CD4-positive, alpha-beta T cell treated with Interleukin-12 subunit alpha and Interleukin-12 subunit beta, for 1 hour (primary cell): ENCODE data around the gene SLC5A10.

Source experiments
- DNase-seq: peaks from one replicate; pipeline ENCODE4 v3.0.0-alpha.2; 2020

SLC5A10 gene

DNA sequence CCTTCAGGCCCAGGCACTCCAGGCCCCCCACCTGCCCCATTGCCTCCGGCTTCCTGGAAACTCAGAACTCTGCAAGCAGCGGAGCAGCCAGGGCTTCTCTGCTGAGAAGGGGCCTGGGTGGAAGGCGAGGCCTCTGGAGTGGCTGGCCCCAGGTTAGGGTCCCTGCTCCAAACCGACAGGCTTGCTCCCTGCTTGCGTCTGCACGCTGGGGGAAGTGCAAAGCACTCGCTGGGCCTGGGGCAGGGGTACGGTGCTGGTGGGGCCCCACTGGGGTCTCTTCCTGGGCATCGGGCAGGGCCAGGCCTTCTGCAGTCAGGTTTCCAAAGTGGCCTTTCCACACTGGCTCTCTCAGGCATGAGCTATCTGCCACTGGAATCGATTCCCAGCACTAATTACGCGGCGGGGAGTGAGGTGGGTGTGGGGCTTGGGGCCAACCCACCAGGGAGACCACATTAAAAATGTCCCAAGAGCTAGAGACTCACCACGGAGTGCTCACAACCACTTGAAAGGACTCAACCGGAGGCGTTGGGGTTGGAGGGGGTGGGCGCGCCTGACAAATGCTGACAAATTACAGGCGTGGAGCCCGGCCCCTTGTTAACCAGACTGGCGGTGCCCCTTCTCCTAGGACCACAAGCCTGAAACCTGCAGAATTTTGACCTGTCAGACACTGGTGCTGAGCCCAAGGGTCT lies 34.7 kb downstream of the SLC5A10 start:
- no peak for DNase-seq

DNA sequence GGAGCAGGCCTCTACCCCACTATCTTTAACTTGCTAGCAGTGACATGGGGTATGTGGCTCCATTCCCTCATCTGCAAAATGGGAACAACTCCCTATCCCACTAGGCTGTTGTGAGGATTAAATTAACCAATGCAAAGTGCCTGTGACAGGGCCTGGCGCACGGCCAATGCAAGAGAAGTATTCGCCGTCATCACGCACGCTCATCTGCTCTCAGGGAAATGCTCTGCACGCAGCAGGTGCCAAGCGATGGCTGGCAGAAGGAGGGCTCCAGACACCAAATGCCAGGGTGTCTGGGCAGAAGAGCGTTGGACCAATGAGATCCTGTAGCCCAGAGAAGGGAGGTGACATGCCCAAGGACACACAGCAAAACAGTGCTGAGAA lies 35.3 kb downstream of the SLC5A10 start:
- no peak for DNase-seq

GRCh38 chr17:18987862-18988545 lies 36.0 kb downstream of the SLC5A10 start:
- DNase-seq, result no peak

DNA sequence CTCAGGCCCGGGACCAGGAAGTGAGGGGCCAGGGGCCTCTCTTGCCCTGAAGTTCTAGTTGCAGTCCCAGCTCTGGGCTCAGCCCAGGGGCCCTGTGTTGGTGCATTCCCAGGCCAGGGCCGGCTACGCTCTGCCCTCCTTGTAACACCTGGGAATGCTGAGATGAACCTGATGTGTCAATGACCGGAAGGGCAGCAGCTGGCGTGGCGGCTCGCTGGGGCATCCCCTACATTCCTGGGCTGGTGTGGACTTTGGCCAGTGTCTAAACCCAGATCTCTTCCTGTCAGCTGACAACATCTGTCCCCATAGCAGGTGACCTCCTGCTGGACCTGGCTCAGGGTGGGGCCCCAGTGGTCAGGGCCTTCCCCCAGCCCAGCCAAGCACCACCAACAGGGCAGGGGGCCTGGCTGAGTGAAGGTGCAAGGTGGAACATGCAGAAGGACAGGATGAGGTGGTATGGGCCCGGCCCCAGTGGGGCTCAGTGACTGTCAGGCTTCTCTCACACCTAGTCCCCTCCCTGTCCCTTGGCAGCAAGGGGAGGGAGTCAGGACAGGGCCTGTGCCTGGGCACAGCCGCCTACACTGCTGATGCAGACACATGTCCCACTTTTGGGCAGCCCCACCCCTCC lies 36.7 kb downstream of the SLC5A10 start:
- DNase-seq, result no peak

GRCh38 chr17:18990331-18990730 lies 38.4 kb downstream of the SLC5A10 start:
- DNase-seq, result no peak

- DNase-seq, result no peak
Observed at GRCh38 chr17:18991531-18992315, 39.8 kb downstream of the SLC5A10 start.

DNA sequence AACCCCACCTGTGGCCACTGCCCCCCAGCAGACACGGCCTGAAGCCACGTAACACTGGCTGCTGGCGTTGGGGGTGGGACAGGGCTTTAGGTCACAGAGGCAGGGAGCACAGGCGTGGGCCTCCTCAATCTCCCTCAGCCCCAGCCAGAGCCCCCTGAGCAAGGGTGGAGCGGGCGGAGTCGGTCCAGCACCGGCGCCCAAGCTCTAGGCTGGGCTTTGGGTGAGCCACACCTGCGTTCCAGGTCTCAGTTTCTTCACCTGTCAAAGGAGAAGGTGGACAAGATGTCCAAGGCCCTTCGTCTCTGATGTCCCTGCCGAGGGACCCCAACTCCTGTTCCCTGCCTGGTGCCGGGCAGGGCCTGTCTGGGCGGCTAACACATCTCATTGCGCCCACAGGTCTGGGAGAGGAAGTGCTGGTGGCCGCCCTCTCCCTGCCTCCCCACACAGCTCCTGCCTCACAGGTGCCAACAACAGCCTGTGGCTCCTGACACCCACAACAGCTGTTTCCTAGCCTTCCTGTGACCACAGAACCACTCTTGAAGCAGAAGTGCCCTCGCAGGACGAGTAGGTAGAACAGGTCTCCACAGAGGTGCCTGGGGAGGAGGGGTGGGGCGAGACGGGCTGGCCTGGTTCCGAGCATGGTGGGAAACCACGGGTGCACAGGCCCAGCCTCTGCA lies 40.6 kb downstream of the SLC5A10 start:
- DNase-seq, result peak; percentile 56

DNA sequence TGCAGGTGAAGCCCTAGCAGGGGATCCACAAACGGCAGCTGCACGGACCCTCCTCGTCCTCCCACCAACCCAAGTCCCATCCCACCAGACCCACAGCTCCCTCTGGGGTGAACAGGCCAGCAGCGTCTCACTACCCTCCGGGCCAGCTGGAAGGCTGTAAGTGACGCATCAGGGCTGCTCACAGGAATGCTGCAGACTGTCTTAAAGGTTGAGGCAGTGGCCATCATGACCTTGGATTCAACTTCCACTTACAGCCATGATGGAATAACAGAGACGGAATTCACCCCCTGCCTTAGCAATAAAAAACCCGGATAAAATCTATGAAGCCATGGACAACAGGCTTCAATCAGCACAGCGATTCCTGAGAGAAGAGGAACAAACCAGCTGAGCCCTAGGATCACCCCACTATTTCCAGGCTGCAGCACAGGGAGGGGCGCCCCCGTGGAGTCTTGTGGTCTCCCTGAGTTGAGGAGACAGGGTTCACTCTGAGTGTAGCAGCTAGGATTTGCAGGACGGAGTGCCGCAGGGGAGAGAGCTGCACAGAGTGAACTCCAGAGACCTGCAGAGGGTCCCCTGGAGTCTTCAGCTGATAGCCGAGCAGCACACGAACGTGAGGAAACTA lies 42.1 kb downstream of the SLC5A10 start:
- DNase-seq, result no peak

GRCh38 chr17:18994631-18995030 lies 42.7 kb downstream of the SLC5A10 start:
- no peak for DNase-seq

GRCh38 chr17:18995220-18995619 lies 43.3 kb downstream of the SLC5A10 start:
- DNase-seq, result no peak

DNA sequence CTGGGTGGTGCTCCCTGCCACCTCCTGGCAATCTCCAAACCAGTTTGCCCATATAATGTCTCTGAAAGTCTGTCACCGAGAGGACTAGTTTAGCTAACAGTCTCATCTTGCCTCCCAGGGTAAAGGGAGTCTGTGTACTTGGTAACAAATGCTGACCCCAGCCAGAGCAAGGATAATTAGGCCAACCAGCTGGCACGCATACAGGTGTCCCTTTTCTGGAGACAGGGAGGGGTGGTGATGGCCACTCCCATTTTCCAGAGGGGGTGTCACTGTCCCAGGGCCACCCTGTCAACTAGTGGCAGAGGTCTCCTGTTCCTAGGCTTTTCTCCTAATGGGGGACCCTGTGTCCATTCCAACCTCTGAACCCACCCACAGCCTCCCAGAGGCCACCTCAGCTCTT lies 44.5 kb downstream of the SLC5A10 start:
- no peak for DNase-seq

GRCh38 chr17:18997650-18998196 lies 45.8 kb downstream of the SLC5A10 start:
- DNase-seq, result no peak

DNA sequence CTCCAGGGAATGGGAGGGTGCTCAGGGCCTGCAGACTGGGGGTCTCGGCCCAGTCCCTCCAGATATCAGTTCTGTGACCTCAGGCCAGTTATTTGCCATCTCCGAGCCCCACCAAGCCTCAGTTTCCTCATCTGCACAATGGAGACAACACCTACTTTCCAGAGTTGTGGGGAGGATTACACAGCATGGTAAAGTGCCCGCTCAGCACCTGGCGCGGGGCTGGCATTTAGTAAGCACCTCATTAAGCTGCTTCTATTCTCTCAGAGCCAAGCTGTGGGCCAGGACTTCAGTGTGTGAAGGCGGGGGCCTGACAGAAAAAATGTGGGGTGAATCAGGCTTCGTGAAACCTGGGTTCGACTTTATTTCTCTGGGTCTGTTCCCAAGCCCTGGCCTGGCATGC lies 47.4 kb downstream of the SLC5A10 start:
- no peak for DNase-seq

GRCh38 chr17:18999911-19000310 lies 47.9 kb downstream of the SLC5A10 start:
- DNase-seq, result no peak

GRCh38 chr17:19000531-19001325 lies 48.8 kb downstream of the SLC5A10 start:
- DNase-seq, result no peak

DNA sequence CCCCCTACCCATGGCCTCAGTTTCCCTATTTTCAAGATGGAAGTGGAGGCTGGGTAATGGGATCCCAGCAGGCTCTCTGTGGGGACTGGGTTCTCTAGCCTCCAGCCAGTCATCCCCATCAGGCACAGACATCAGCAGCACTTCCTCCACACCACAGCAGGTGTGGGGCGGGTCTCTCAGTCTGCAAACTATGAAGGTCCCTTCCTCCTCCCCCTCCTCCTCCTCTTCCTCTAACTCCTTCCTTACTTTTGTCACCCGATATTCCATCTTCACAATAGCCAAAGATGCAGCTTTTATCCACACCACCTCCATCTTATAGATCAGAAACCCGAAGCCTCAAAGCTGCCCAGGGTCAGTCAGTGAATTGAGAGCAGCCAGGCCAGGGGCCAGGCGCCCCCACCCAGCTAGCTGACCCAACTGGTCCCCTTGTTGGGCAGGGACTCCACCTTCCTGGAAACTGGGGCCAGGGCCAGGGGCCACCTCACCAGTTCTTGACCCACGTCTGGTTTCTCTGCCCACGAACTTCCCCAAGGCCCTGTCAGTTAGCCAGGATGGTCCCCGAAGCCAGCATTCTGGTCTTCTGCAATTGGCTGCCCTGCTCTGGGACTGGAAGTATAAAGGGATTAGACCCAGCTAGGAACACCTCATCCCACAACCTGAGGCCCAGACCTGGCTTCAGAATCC lies 50.1 kb downstream of the SLC5A10 start:
- DNase-seq, result no peak

DNA sequence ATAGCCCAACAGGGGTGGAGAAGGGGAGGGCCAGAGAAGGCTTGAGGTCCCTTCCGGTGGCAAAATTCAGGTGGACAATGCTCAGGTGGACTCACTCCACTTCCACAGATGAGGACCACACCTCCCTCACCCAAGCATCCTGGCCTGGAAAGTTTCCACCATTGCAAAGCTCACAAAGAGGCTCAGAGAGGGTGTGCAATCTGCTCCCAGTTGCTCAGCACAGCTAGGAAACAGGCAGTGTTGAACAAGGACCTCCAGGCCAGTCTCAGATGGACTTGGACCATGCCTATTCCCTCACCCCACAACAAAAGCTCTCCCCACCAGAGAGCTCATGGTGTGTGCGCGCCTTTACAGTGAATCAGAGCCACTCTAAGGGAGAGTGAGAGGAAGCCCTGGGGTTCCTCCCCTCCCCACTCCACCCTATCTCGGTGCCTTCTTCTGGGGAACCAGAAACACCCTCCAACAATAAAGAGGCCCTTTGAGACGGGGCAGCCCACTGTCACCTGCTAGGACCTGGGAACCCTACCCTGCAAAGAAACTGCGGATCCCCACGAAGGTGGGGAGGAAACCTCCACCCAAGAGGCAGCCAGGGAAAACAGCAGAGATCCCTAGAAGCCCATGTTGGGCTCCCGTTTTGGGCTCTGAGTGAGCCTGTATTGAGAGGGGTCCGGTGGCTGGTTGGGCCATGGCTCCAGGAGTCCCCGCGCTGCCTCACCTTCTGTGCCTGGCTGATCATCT lies 51.0 kb downstream of the SLC5A10 start:
- peak; percentile 25 for DNase-seq

- peak; percentile 20 for DNase-seq
Observed at GRCh38 chr17:19003543-19004420, 51.8 kb downstream of the SLC5A10 start.
